SK-N-SH treated with all-trans-retinoic acid at 6 μM for 48 hours (cell line): ENCODE data around the gene AEBP2.

Experiments
- ATAC-seq: fragments of 200-7000 bp; cut with Tn5 transposase; 3 replicates; pipeline ENCODE4 v1.9.1; 2020; ENCODE audit warnings: mild to moderate bottlenecking, moderate library complexity
- ARNTL ChIP-seq: fragments of 450-650 bp; formaldehyde crosslinking; IDR thresholded peaks from 2 replicates; pipeline ENCODE4 v1.5.0; 2020; ENCODE audit warnings: low read depth, mild to moderate bottlenecking, moderate library complexity, borderline replicate concordance
- BACH2 ChIP-seq: fragments of 250-450 bp; sonication (Bioruptor Pico); IDR thresholded peaks from 2 replicates; pipeline ENCODE4 v1.9.0; 2021; ENCODE audit warnings: mild to moderate bottlenecking, borderline replicate concordance
- CREB5 ChIP-seq: fragments of 250-450 bp; sonication (Bioruptor Pico); IDR thresholded peaks from 2 replicates; pipeline ENCODE4 v1.5.1; 2020; ENCODE audit warnings: low read depth, mild to moderate bottlenecking, moderate library complexity
- CSDC2 ChIP-seq: fragments of 250-450 bp; sonication (Bioruptor Pico); IDR thresholded peaks from 2 replicates; pipeline ENCODE4 v1.5.0; 2020; ENCODE audit warnings: mild to moderate bottlenecking, moderate library complexity
- CSRNP3 ChIP-seq: fragments of 250-450 bp; sonication (Bioruptor Pico); IDR thresholded peaks from 2 replicates; pipeline ENCODE4 v1.5.1; 2021; ENCODE audit warnings: mild to moderate bottlenecking, moderate library complexity
- GLIS3 ChIP-seq: fragments of 250-450 bp; sonication (Bioruptor Pico); IDR thresholded peaks from 2 replicates; pipeline ENCODE4 v1.5.0; 2020; ENCODE audit warnings: mild to moderate bottlenecking, moderate library complexity
- ISL1 ChIP-seq: fragments of 250-450 bp; sonication (Bioruptor Pico); IDR thresholded peaks from 2 replicates; pipeline ENCODE4 v2.1.2; 2022; ENCODE audit warnings: mild to moderate bottlenecking, moderate library complexity
- OSR1 ChIP-seq: fragments of 250-450 bp; sonication (Bioruptor Pico); IDR thresholded peaks from 2 replicates; pipeline ENCODE4 v1.8.0; 2022; ENCODE audit warnings: moderate library complexity, mild to moderate bottlenecking, inconsistent platforms
- POU6F1 ChIP-seq: fragments of 250-450 bp; sonication (Bioruptor Pico); IDR thresholded peaks from 2 replicates; pipeline ENCODE4 v1.8.0; 2021; ENCODE audit warnings: low read depth, mild to moderate bottlenecking, moderate library complexity, borderline replicate concordance
- PPARA ChIP-seq: fragments of 250-450 bp; sonication (Bioruptor Pico); IDR thresholded peaks from 2 replicates; pipeline ENCODE4 v1.5.0; 2020; ENCODE audit warnings: mild to moderate bottlenecking, borderline replicate concordance
- RARB ChIP-seq: fragments of 250-450 bp; sonication (Bioruptor Pico); IDR thresholded peaks from 2 replicates; pipeline ENCODE4 v1.8.0; 2021; ENCODE audit warnings: mild to moderate bottlenecking, moderate library complexity
- TCF4 ChIP-seq: fragments of 250-450 bp; sonication (Bioruptor Pico); IDR thresholded peaks from 2 replicates; pipeline ENCODE4 v1.8.0; 2021; ENCODE audit warnings: mild to moderate bottlenecking, moderate library complexity, borderline replicate concordance
- TOX ChIP-seq: fragments of 250-450 bp; sonication (Bioruptor Pico); IDR thresholded peaks from 2 replicates; pipeline ENCODE4 v1.8.0; 2021; ENCODE audit warnings: mild to moderate bottlenecking, moderate library complexity, borderline replicate concordance
- TSHZ2 ChIP-seq: fragments of 250-450 bp; sonication (Bioruptor Pico); IDR thresholded peaks from 2 replicates; pipeline ENCODE4 v1.5.0; 2020; ENCODE audit warnings: mild to moderate bottlenecking, moderate library complexity
- ZC3H10 ChIP-seq: fragments of 250-450 bp; sonication (Bioruptor Pico); IDR thresholded peaks from 2 replicates; pipeline ENCODE4 v1.5.1; 2021; ENCODE audit warnings: mild to moderate bottlenecking, moderate library complexity
- ZFP3 ChIP-seq: fragments of 250-450 bp; sonication (Bioruptor Pico); IDR thresholded peaks from 2 replicates; pipeline ENCODE4 v1.5.0; 2020; ENCODE audit warnings: mild to moderate bottlenecking, moderate library complexity
- ZFP30 ChIP-seq: fragments of 450-650 bp; formaldehyde crosslinking; IDR thresholded peaks from 2 replicates; pipeline ENCODE4 v1.5.0; 2022; ENCODE audit warnings: mild to moderate bottlenecking, moderate library complexity
- ZNF565 ChIP-seq: fragments of 450-650 bp; formaldehyde crosslinking; conservative IDR thresholded peaks from 2 replicates; pipeline ENCODE4 v1.5.0; 2020; ENCODE audit warnings: low read depth, mild to moderate bottlenecking, moderate library complexity
- ZNF70 ChIP-seq: fragments of 450-650 bp; formaldehyde crosslinking; IDR thresholded peaks from 2 replicates; pipeline ENCODE4 v1.5.0; 2020; ENCODE audit warnings: mild to moderate bottlenecking, moderate library complexity
- ZNF8 ChIP-seq: fragments of 450-650 bp; formaldehyde crosslinking; IDR thresholded peaks from 2 replicates; pipeline ENCODE4 v1.5.0; 2020; ENCODE audit warnings: mild to moderate bottlenecking, moderate library complexity

The AEBP2 gene

GRCh38 chr12:19525274-19525673, 86.0 kb downstream of the AEBP2 start:
- ATAC-seq, result no peak
- TF ChIP-seq ZNF8 (CRISPR knock-in tag) (no peak), CSRNP3 (no peak), ZFP3 (no peak), TOX (no peak), CSDC2 (CRISPR knock-in tag) (no peak), RARB (CRISPR knock-in tag) (no peak), ZC3H10 (CRISPR knock-in tag) (no peak), ZNF70 (no peak), POU6F1 (CRISPR knock-in tag) (no peak), TCF4 (CRISPR knock-in tag) (no peak), PPARA (no peak), ZFP30 (no peak), ARNTL (no peak), ZNF565 (CRISPR knock-in tag) (no peak), ISL1 (CRISPR knock-in tag) (no peak), GLIS3 (CRISPR knock-in tag) (no peak), CREB5 (CRISPR knock-in tag) (no peak), TSHZ2 (CRISPR knock-in tag) (no peak)
- TF ChIP-seq, all 23 proteins: peak for 0

GRCh38 chr12:19527866-19528265, 88.6 kb downstream of the AEBP2 start:
- no peak for TF ChIP-seq ARNTL
- TF ChIP-seq ZNF70, result no peak
- TF ChIP-seq CSDC2 (CRISPR knock-in tag), result no peak
- TF ChIP-seq PPARA, result no peak
- no peak for TF ChIP-seq ZC3H10 (CRISPR knock-in tag)
- TF ChIP-seq OSR1 (CRISPR knock-in tag), result no peak
- no peak for TF ChIP-seq CREB5 (CRISPR knock-in tag)
- no peak for TF ChIP-seq GLIS3 (CRISPR knock-in tag)
- no peak for TF ChIP-seq ZNF8 (CRISPR knock-in tag)
- TF ChIP-seq ZFP3, result no peak
- TF ChIP-seq ZNF565 (CRISPR knock-in tag), result no peak
- no peak for TF ChIP-seq ISL1 (CRISPR knock-in tag)
- TF ChIP-seq CSRNP3, result no peak
- no peak for TF ChIP-seq TCF4 (CRISPR knock-in tag)
- TF ChIP-seq TOX, result no peak
- no peak for TF ChIP-seq TSHZ2 (CRISPR knock-in tag)
- TF ChIP-seq BACH2 (CRISPR knock-in tag), result no peak
- no peak for ATAC-seq
